Neutrophil (primary cell): ENCODE results near the gene CAP1.
"Not testable (repeated sequence)": the region's sequence is repeated elsewhere in the genome, so short reads cannot be mapped to it uniquely, and the experiment has no call there.

Experiments
- H3K27ac ChIP-seq: fragments of 200-600 bp; sonication (generic); 2 replicates; pipeline ENCODE4 v1.5.1; 2016; ENCODE audit warnings: mild to moderate bottlenecking, moderate library complexity
- H3K27me3 ChIP-seq: fragments of 200-600 bp; sonication (generic); 2 replicates; pipeline ENCODE4 v1.6.0; 2016; ENCODE audit warnings: mild to moderate bottlenecking
- H3K36me3 ChIP-seq: fragments of 200-600 bp; sonication (generic); 2 replicates; pipeline ENCODE4 v1.5.1; 2017
- H3K4me1 ChIP-seq, 2 experiments: fragments of 200-600 bp in 1 of 2; sonication (generic) in 1 of 2; 1 replicate in 1 of 2; 2 replicates in 1 of 2; pipeline versions ENCODE4 v1.5.1 to v1.6.1; 2013 to 2016; ENCODE audit warnings: low read depth in 1 of 2, low read length in 1 of 2, mild to moderate bottlenecking in 1 of 2, moderate library complexity in 1 of 2; ENCODE audit not compliant: control insufficient read depth in 1 of 2, insufficient read depth in 1 of 2
- H3K4me3 ChIP-seq, 2 experiments: fragments of 200-600 bp in 1 of 2; sonication (generic) in 1 of 2; 1 replicate in 1 of 2; 2 replicates in 1 of 2; pipeline ENCODE4 v1.5.1; 2013 to 2016; ENCODE audit warnings: low read depth in 1 of 2, low read length in 1 of 2, mild to moderate bottlenecking in 1 of 2, moderate library complexity in 1 of 2
- H3K9me3 ChIP-seq: fragments of 200-600 bp; sonication (generic); 2 replicates; pipeline ENCODE4 v1.5.1; 2016
- CTCF ChIP-seq: fragments of 200-600 bp; sonication (generic); IDR thresholded peaks from 2 replicates; pipeline ENCODE4 v1.5.1; 2016; ENCODE audit warnings: antibody characterized with exemption

The CAP1 gene

GRCh38 chr1:40078512-40079333 lies 38.2 kb downstream of the CAP1 start:
- Histone ChIP-seq H3K9me3 (no peaks in the 10 kb centered on the region), H3K36me3 (peaks cover 64% of the 10 kb centered on the region)

GRCh38 chr1:40079774-40080400 lies 39.4 kb downstream of the CAP1 start:
- H3K27me3 ChIP-seq = no peaks in the 10 kb centered on the region
- peak overlapping the region in 1 of 2 experiments; percentile 9 for H3K4me3 ChIP-seq
- no peak for TF ChIP-seq CTCF
- peak overlapping the region; percentile 76 for H3K27ac ChIP-seq
- peaks cover 60 to 67% of the 10 kb centered on the region in 2 experiments for H3K4me1 ChIP-seq
- peaks cover 56% of the 10 kb centered on the region for H3K36me3 ChIP-seq
- no peaks in the 10 kb centered on the region for H3K9me3 ChIP-seq

More at GRCh38 chr1:40078512-40079333, 38.2 kb downstream of the CAP1 start:
- no peak overlapping the region for H3K4me3 ChIP-seq
- H3K27ac ChIP-seq = peak overlapping the region; percentile 40
- TF ChIP-seq CTCF = peak; percentile 84
- no peaks in the 10 kb centered on the region for H3K27me3 ChIP-seq
- peaks cover 63 to 67% of the 10 kb centered on the region in 2 experiments for H3K4me1 ChIP-seq

GRCh38 chr1:40081871-40082270 lies 41.3 kb downstream of the CAP1 start:
- Histone ChIP-seq H3K36me3 (peaks cover 58% of the 10 kb centered on the region), H3K4me1 (peaks cover 40 to 47% of the 10 kb centered on the region in 2 experiments), H3K27me3 (no peaks in the 10 kb centered on the region), H3K4me3 (peak overlapping the region in 1 of 2 experiments; percentile 8), H3K27ac (peak overlapping the region; percentile 65), H3K9me3 (no peaks in the 10 kb centered on the region)
- no peak for TF ChIP-seq CTCF

GRCh38 chr1:40084750-40085149 lies 44.2 kb downstream of the CAP1 start:
- peaks cover 67% of the 10 kb centered on the region for H3K36me3 ChIP-seq
- H3K9me3 ChIP-seq, H3K4me3 ChIP-seq, H3K27me3 ChIP-seq, H3K27ac ChIP-seq: not testable (repeated sequence)
- H3K4me1 ChIP-seq = peaks cover 25 to 29% of the 10 kb centered on the region in 2 experiments
- TF ChIP-seq CTCF = peak; percentile 88

- Histone ChIP-seq H3K4me1 (peaks cover 52 to 53% of the 10 kb centered on the region in 2 experiments), H3K27me3 (no peaks in the 10 kb centered on the region), H3K36me3 (peaks cover 57% of the 10 kb centered on the region), H3K4me3 (no peak overlapping the region), H3K9me3 (no peaks in the 10 kb centered on the region), H3K27ac (peak overlapping the region; percentile 87)
- no peak for TF ChIP-seq CTCF
Measured at GRCh38 chr1:40090652-40091355, 50.3 kb downstream of the CAP1 start.
